ENCODE results near the gene ZNF423. TPM values are rescaled to one million over a fixed set of nuclear protein-coding genes. Genes with fewer than 3 reads are reported as not detected.

The ZNF423 gene
- total and polyA plus RNA-seq, 7 donors = 2.3 to 30.7 (median 14.4) TPM

DNA sequence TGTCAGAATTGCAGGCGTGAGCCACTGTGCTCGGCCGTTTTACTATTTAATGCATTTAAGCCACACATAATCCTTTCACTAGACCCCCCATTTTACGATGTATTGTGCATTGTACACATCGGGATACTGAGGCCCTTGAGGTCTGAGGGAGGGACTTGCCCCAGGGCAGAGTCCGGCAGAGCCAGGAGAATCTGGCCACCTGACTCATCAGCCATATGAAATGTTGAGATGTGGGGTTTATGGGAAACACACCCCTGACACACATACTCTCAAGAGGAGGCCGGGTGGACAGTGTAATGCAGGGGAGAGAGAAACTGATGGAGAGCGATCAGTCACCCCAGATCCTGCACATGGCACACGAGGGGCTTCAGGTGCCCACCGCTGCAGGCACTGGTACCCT, 196.6 kb downstream of the ZNF423 start:
- H3K27ac ChIP-seq = no peak overlapping the region
- H3K4me1 ChIP-seq = peaks cover 33% of the 10 kb centered on the region
- no peak overlapping the region for H3K4me3 ChIP-seq
- TF ChIP-seq, protein P1, sequence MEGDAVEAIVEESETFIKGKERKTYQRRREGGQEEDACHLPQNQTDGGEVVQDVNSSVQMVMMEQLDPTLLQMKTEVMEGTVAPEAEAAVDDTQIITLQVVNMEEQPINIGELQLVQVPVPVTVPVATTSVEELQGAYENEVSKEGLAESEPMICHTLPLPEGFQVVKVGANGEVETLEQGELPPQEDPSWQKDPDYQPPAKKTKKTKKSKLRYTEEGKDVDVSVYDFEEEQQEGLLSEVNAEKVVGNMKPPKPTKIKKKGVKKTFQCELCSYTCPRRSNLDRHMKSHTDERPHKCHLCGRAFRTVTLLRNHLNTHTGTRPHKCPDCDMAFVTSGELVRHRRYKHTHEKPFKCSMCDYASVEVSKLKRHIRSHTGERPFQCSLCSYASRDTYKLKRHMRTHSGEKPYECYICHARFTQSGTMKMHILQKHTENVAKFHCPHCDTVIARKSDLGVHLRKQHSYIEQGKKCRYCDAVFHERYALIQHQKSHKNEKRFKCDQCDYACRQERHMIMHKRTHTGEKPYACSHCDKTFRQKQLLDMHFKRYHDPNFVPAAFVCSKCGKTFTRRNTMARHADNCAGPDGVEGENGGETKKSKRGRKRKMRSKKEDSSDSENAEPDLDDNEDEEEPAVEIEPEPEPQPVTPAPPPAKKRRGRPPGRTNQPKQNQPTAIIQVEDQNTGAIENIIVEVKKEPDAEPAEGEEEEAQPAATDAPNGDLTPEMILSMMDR (IDR thresholded peaks at IDR 0.05) = no peak
- DNase-seq = no peak
- no peaks in the 10 kb centered on the region for H3K27me3 ChIP-seq (ENCODE audit: insufficient read depth in 3 of 3, low read length in 2 of 3)
- intact Hi-C loops (cut with DNase I) = no loop called here
- H3K36me3 ChIP-seq (ENCODE audit: insufficient read depth in 1 of 2, low read depth in 1 of 2) = no peaks in the 10 kb centered on the region
- no peak for ATAC-seq
- no peaks in the 10 kb centered on the region for H3K9me3 ChIP-seq
- WGBS, 3 donors = 90 to 93% (median 91%) methylated on average over 10 of the region's 10 CpGs

DNA sequence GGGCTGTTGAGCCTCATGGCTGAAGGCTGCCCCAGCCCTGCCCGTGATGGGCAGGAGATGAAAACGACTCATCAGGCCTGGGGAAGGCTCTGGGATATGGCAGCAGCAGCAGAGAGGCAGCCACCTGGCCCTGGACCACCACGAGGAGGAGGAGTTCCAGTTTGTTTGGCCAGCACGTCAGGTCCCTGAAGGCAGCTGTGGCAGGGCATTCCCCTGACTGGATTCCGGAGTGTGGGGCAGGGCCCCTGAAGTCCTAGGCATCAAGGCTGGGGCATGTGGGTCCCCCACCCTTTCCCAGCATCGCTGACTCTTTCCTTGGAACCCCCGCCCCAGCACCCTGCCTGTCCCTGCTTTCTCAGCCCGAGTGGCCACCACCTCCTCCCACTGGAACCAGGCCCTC, 197.4 kb downstream of the ZNF423 start:
- ATAC-seq = no peak
- Histone ChIP-seq H3K4me3 (no peak overlapping the region), H3K36me3 (ENCODE audit: insufficient read depth in 1 of 2, low read depth in 1 of 2) (no peaks in the 10 kb centered on the region), H3K27me3 (ENCODE audit: insufficient read depth in 3 of 3, low read length in 2 of 3) (no peaks in the 10 kb centered on the region), H3K9me3 (no peaks in the 10 kb centered on the region), H3K27ac (no peak overlapping the region), H3K4me1 (peaks cover 25% of the 10 kb centered on the region)
- 59 to 68% (median 61%) methylated on average over 7 to 8 of the region's 8 CpGs for WGBS, 3 donors
- TF ChIP-seq, protein P1 (IDR thresholded peaks at IDR 0.05) = no peak
- intact Hi-C loops (cut with DNase I) = no loop called here
- DNase-seq = peak in 1 of 2 donors; percentile 48

DNA sequence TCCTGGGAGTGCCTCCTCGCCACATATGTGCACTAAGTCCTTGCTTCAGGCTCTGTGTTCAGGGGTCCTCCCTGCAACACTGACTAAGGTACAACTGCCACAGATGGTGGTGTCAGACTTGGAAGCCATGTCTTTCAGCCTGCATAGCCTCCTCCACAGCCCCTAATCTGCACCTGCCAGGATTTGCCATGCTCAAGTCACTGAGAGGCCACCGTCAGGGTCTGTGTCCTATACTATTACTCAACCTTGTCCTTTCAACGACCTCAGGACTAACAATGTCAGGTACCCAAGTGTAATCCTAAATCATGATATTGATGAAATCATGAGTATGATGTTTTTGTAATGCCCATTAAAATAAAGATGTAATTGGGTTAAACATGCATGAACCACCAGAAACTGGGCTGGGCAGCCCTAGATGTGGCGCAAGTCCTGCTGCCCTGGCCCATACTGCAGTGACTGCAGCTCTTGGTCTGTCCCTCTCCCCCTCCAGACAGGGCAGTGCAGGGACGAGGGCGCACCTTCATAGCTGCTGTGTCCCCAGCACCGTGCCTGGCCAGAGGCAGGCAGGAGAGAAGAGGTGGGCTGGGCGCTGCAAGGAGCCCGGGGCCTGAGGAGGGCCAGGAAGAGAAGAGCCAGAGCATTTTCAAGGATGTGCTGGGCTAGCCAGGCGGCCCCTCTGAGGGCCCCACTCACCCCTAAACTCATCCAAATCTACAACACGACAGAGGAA, 198.0 kb downstream of the ZNF423 start:
- intact Hi-C loops (cut with DNase I) = no loop called here
- TF ChIP-seq, protein P1 (IDR thresholded peaks at IDR 0.05) = no peak
- H3K4me3 ChIP-seq = no peak overlapping the region
- ATAC-seq = no peak
- H3K27ac ChIP-seq = no peak overlapping the region
- H3K27me3 ChIP-seq (ENCODE audit: insufficient read depth in 3 of 3, low read length in 2 of 3) = no peaks in the 10 kb centered on the region
- peaks cover 19% of the 10 kb centered on the region for H3K4me1 ChIP-seq
- no peaks in the 10 kb centered on the region for H3K36me3 ChIP-seq (ENCODE audit: insufficient read depth in 1 of 2, low read depth in 1 of 2)
- DNase-seq = no peak
- no peaks in the 10 kb centered on the region for H3K9me3 ChIP-seq
- 78 to 84% (median 82%) methylated on average over 11 of the region's 11 CpGs for WGBS, 3 donors

DNA sequence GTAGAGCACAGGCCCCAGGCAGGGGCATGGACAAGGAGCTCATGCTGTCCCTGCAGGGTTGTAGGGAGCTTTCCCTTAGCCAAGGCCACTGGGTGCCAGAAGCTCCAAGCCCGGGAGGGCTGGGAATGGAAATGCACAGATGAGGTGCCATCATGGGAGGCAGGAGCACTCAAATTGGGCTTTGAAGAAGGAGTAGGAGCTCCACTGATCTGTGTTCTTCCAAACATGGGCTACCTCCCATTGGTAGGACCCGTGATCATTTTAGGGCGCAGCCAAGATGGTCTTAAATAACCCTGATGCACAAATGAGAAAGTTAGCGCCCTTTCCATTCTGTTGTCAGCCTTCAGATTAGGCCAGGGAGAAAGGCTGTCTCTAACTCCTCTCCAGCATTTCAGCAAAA, 201.5 kb downstream of the ZNF423 start:
- Histone ChIP-seq H3K9me3 (no peaks in the 10 kb centered on the region), H3K36me3 (ENCODE audit: insufficient read depth in 1 of 2, low read depth in 1 of 2) (no peaks in the 10 kb centered on the region), H3K4me1 (no peaks in the 10 kb centered on the region), H3K27me3 (ENCODE audit: insufficient read depth in 3 of 3, low read length in 2 of 3) (no peaks in the 10 kb centered on the region), H3K27ac (no peak overlapping the region), H3K4me3 (no peak overlapping the region)
- TF ChIP-seq, protein P1 (IDR thresholded peaks at IDR 0.05) = no peak
- peak in 1 of 2 donors; percentile 24 for DNase-seq
- ATAC-seq = no peak
- WGBS, 3 donors = 94 to 96% (median 96%) methylated on average over 4 of the region's 4 CpGs
- intact Hi-C loops (cut with DNase I) = no loop called here

DNA sequence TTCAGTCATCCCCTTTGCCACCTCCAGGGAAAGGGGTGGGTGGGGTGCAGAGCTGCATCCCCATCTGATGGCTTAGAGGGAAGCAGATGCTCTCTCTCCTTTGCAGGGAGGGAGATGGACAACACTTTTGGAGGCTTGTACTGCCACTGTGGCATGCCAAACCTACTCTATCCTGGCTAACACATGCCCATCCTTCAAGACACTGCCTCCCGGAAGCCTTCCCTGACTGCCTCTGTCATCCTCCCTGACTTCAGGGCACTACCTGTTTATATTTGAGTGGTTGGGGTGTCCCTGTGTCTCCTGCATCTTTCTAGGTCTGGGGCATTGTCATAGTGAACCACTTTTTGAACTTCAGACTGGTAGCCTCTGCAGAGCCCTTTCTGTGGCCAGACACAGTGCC, 202.3 kb downstream of the ZNF423 start:
- TF ChIP-seq, protein P1 (IDR thresholded peaks at IDR 0.05) = no peak
- 97 to 100% (median 100%) methylated on average over 1 of the region's 1 CpG for WGBS, 3 donors
- Histone ChIP-seq H3K4me1 (no peaks in the 10 kb centered on the region), H3K9me3 (peaks cover 1% of the 10 kb centered on the region), H3K4me3 (no peak overlapping the region), H3K27ac (no peak overlapping the region), H3K36me3 (ENCODE audit: insufficient read depth in 1 of 2, low read depth in 1 of 2) (no peaks in the 10 kb centered on the region), H3K27me3 (ENCODE audit: insufficient read depth in 3 of 3, low read length in 2 of 3) (no peaks in the 10 kb centered on the region)
- DNase-seq (no peak), ATAC-seq (no peak)
- intact Hi-C loops (cut with DNase I) = no loop called here

Data from psoas muscle (tissue), 8 donors.